HG03558 (cell line): ENCODE data around the gene CDA.
A peak's percentile ranks its signal among the peaks of the same experiment; 100 is the strongest.

Source experiments
- ATAC-seq: cut with Tn5 transposase; IDR thresholded peaks from one replicate; pipeline ENCODE4 v1.9.1; 2021; ENCODE audit warnings: moderate number of reproducible peaks; ENCODE audit not compliant: unreplicated experiment; ENCODE audit errors: extremely low read depth

Gene CDA

DNA sequence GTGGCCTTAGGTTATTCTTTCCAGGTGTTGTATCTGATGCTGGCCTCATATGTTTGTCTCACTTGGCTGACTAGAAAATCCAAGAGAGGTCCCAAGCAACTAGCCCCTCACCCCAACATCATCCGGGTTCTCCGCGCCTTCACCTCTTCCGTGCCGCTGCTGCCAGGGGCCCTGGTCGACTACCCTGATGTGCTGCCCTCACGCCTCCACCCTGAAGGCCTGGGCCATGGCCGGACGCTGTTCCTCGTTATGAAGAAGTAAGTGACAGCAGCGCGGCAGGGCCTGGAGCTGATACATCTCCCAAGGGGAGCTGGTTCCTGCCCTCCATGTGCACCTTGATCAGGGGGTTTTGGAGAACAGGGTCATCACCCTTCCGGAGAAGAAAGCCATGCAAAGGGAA, 55.5 kb downstream of the CDA start:
- no peak for ATAC-seq

DNA sequence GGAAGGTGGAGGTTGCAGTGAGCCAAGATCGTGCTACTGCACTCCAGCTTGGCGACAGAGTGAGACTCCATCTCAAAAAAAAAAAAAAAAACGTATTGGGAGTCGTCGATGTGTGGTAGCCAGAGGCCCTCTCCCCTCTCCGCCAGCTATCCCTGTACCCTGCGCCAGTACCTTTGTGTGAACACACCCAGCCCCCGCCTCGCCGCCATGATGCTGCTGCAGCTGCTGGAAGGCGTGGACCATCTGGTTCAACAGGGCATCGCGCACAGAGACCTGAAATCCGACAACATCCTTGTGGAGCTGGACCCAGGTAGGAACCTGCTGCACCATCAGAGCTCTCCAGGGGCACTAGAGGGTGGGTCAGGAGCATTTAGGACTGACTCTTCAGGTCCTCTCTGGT, 56.5 kb downstream of the CDA start:
- no peak for ATAC-seq

DNA sequence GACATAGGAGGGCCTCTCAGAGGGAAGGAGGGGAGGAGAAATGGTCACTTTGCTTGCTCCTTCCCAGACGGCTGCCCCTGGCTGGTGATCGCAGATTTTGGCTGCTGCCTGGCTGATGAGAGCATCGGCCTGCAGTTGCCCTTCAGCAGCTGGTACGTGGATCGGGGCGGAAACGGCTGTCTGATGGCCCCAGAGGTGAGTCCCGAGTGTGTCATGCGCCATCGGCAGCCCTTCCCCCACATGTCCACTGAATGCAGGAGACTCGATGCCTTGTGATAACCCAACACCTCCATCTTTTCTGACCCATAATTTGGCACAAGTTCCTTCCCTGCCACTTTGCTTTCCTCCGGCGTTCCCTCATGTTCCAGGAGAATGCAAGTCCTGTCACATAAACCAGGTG, 59.5 kb downstream of the CDA start:
- no peak for ATAC-seq

GRCh38 chr1:20648946-20649345, 60.0 kb downstream of the CDA start:
- no peak for ATAC-seq

GRCh38 chr1:20652300-20652699, 63.4 kb downstream of the CDA start:
- no peak for ATAC-seq

- ATAC-seq: no peak
Measured at GRCh38 chr1:20654104-20654690, 65.3 kb downstream of the CDA start.

- no peak for ATAC-seq
Measured at GRCh38 chr1:20657024-20657423, 68.1 kb downstream of the CDA start.

GRCh38 chr1:20658166-20658915, 69.4 kb downstream of the CDA start:
- ATAC-seq: no peak

GRCh38 chr1:20660363-20660762, 71.5 kb downstream of the CDA start:
- ATAC-seq: no peak

DNA sequence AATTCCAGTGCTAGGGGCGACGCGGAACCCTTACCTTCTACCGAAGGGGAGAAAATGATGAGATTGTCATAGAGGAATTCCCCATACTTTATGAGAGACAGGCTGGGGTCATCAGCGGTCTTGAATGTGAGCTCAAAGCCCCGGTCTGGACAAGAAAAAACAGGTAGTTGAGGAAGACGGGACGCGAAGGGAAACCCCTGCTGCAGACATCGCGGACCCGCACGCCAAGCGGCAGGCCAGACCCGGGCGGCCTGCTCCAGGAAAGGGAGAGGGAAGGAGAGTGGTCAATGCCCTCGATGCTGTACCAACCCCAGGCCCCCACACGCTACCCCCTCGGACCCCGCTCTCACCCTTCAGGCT, 71.9 kb downstream of the CDA start:
- ATAC-seq: no peak

DNA sequence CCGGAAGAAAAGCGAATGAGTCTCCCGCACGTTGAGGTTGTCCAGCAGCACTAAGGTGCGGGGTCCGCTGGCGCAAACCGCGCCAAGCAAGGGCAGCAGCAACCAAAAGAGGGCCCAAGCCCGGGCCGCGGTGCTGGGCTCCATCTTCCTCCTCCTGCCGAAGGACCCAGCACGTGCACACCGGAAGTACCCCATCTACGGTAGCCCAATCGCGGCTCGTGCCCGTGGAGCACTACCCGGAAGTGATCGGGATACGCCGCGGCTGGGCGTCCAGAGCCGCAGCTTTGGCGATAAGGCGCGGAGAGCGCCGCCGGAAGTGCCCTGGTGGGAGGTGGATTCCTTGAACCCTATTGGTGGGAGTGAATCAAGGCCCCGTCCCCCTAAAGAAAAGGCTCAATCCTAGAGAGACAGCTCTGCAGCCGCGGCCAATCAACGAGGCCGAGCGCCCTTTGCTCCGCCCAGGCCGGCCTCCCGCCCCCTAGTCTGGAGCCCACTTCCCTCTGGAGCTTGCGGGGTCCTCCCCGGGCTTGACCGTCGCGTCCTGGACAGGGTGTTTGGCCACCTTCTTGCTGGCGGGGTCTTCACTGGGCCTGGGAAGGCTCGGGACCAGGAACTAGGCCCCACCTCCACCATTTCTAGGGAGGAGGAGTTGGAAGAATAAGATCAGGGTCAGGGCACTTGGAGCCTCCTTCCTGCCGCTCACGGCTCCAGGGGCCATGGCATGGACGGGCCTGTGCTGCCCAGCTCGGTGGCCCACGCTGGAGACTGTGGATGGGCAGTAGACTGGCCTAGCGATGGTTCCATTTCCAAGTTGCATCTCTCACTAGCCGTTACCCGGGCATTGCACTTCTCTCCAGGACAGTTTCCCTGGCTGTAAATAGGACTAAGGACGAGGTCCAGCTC, 72.6 kb downstream of the CDA start, which contains the start of gene DDOST:
DDOST (minus strand) TSS at position 163 of the 903 bp plus-strand sequence; CDS start at position 144, 19 bp downstream.
- peak; percentile 84 for ATAC-seq

GRCh38 chr1:20662110-20662475, 73.2 kb downstream of the CDA start:
- no peak for ATAC-seq

- no peak for ATAC-seq
Measured at GRCh38 chr1:20663365-20663764, 74.5 kb downstream of the CDA start.

- no peak for ATAC-seq
Measured at GRCh38 chr1:20663969-20664715, 75.2 kb downstream of the CDA start.

- ATAC-seq: no peak
Measured at GRCh38 chr1:20665726-20666125, 76.8 kb downstream of the CDA start.

- ATAC-seq: no peak
Measured at GRCh38 chr1:20666146-20666545, 77.2 kb downstream of the CDA start.

GRCh38 chr1:20666804-20667203, 77.9 kb downstream of the CDA start:
- no peak for ATAC-seq
